ENCODE measurements around the gene INPP5A. TPM values are rescaled to one million over a fixed set of nuclear protein-coding genes. Genes with fewer than 3 reads are reported as not detected.

The INPP5A gene
- total and polyA plus RNA-seq, 2 experiments from 2014 or later, result 41.2 to 53.6 TPM

GRCh38 chr10:132814469-132814856 is 276.9 kb downstream of the INPP5A start:
- no peak overlapping the region for H3K4me3 ChIP-seq
- TF ChIP-seq EZH2 (IDR thresholded peaks at IDR 0.05; ENCODE audit: borderline replicate concordance) (no peak), EZH2phosphoT487 (IDR thresholded peaks at IDR 0.05; ENCODE audit: low read depth, severe bottlenecking, unreplicated experiment) (no peak)
- TF ChIP-seq, protein P1, sequence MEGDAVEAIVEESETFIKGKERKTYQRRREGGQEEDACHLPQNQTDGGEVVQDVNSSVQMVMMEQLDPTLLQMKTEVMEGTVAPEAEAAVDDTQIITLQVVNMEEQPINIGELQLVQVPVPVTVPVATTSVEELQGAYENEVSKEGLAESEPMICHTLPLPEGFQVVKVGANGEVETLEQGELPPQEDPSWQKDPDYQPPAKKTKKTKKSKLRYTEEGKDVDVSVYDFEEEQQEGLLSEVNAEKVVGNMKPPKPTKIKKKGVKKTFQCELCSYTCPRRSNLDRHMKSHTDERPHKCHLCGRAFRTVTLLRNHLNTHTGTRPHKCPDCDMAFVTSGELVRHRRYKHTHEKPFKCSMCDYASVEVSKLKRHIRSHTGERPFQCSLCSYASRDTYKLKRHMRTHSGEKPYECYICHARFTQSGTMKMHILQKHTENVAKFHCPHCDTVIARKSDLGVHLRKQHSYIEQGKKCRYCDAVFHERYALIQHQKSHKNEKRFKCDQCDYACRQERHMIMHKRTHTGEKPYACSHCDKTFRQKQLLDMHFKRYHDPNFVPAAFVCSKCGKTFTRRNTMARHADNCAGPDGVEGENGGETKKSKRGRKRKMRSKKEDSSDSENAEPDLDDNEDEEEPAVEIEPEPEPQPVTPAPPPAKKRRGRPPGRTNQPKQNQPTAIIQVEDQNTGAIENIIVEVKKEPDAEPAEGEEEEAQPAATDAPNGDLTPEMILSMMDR (IDR thresholded peaks at IDR 0.05; ENCODE audit: poor library complexity), result no peak
- no peaks in the 10 kb centered on the region for H4K20me1 ChIP-seq (ENCODE audit: insufficient read depth, poor library complexity, severe bottlenecking)
- H3K36me3 ChIP-seq (replicated peaks; ENCODE audit: insufficient read depth, low read depth), result no peaks in the 10 kb centered on the region
- H3K79me2 ChIP-seq, result no peaks in the 10 kb centered on the region
- no peaks in the 10 kb centered on the region for H3K4me1 ChIP-seq (ENCODE audit: insufficient read depth)
- H2AFZ ChIP-seq, result no peak overlapping the region
- DNase-seq (ENCODE audit: low spot score), result no peak
- no peak overlapping the region for H3K27ac ChIP-seq
- H3K9me2 ChIP-seq (replicated peaks; ENCODE audit: insufficient read depth), result no peaks in the 10 kb centered on the region
- WGBS (ENCODE audit: low lambda C conversion rate, missing lambda C conversion rate), result 94% methylated on average over 14 of the region's 16 CpGs
- H3K27me3 ChIP-seq, result no peaks in the 10 kb centered on the region
- no peaks in the 10 kb centered on the region for H3K9me3 ChIP-seq (ENCODE audit: low read depth)
- H3K4me2 ChIP-seq, result no peak overlapping the region

- Histone ChIP-seq H3K4me3 (no peak overlapping the region), H3K4me2 (no peak overlapping the region), H3K27ac (no peak overlapping the region), H3K79me2 (no peaks in the 10 kb centered on the region), H2AFZ (no peak overlapping the region), H3K4me1 (ENCODE audit: insufficient read depth) (no peaks in the 10 kb centered on the region), H3K9me2 (replicated peaks; ENCODE audit: insufficient read depth) (no peaks in the 10 kb centered on the region), H3K36me3 (replicated peaks; ENCODE audit: insufficient read depth, low read depth) (no peaks in the 10 kb centered on the region), H4K20me1 (ENCODE audit: insufficient read depth, poor library complexity, severe bottlenecking) (no peaks in the 10 kb centered on the region), H3K27me3 (no peaks in the 10 kb centered on the region), H3K9me3 (ENCODE audit: low read depth) (no peaks in the 10 kb centered on the region)
- TF ChIP-seq, protein P1 (IDR thresholded peaks at IDR 0.05; ENCODE audit: poor library complexity), result no peak
- no peak for TF ChIP-seq EZH2phosphoT487 (IDR thresholded peaks at IDR 0.05; ENCODE audit: low read depth, severe bottlenecking, unreplicated experiment)
- no peak for DNase-seq (ENCODE audit: low spot score)
- 80% methylated on average over 18 of the region's 18 CpGs for WGBS (ENCODE audit: low lambda C conversion rate, missing lambda C conversion rate)
Measured at GRCh38 chr10:132815168-132815857, 277.7 kb downstream of the INPP5A start.

DNA sequence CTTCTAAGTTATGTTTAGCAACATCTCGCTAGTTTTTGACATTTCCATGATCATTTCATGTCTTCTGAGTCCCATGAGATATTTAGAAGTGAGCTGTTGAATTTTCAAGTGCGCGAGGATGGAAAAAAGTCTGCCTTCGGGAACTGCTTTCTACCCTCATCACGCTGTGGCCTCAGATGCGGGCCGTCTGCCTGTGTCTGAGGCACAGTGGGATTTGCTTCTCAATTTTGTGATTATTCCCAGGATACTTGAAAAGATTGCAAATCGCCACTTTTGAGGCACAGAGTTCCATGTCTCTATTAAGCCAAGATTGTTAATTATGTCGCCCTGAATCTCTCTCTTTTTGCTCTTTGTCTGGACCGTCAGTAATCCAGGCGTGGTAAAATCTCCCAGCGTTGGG is 279.1 kb downstream of the INPP5A start:
- WGBS (ENCODE audit: low lambda C conversion rate, missing lambda C conversion rate), result 88% methylated on average over 12 of the region's 12 CpGs
- no peaks in the 10 kb centered on the region for H3K27me3 ChIP-seq
- H3K9me2 ChIP-seq (replicated peaks; ENCODE audit: insufficient read depth), result no peaks in the 10 kb centered on the region
- H2AFZ ChIP-seq, result no peak overlapping the region
- no peaks in the 10 kb centered on the region for H3K79me2 ChIP-seq
- no peaks in the 10 kb centered on the region for H3K4me1 ChIP-seq (ENCODE audit: insufficient read depth)
- H3K4me2 ChIP-seq, result no peak overlapping the region
- H3K9me3 ChIP-seq (ENCODE audit: low read depth), result no peaks in the 10 kb centered on the region
- DNase-seq (ENCODE audit: low spot score), result no peak
- TF ChIP-seq EZH2 (IDR thresholded peaks at IDR 0.05; ENCODE audit: borderline replicate concordance) (no peak), EZH2phosphoT487 (IDR thresholded peaks at IDR 0.05; ENCODE audit: low read depth, severe bottlenecking, unreplicated experiment) (no peak)
- TF ChIP-seq, protein P1 (IDR thresholded peaks at IDR 0.05; ENCODE audit: poor library complexity), result no peak
- H3K4me3 ChIP-seq, result no peak overlapping the region
- H3K27ac ChIP-seq, result no peak overlapping the region
- H4K20me1 ChIP-seq (ENCODE audit: insufficient read depth, poor library complexity, severe bottlenecking), result no peaks in the 10 kb centered on the region
- no peaks in the 10 kb centered on the region for H3K36me3 ChIP-seq (replicated peaks; ENCODE audit: insufficient read depth, low read depth)
